OCI-LY7 (cell line): Measurements from ENCODE around the gene UBE2K. TPM values are rescaled to one million over a fixed set of nuclear protein-coding genes. Genes with fewer than 3 reads are reported as not detected.

Experiments used
- BruUV-seq: library from RNA; stranded (reverse); fragments of 400-500 nt; replicated peaks from 2 replicates; lab custom pipeline; 2021; lab: Mats Ljungman, UMichigan
- CTCF ChIA-PET: fragments of 300-600 bp; sonication (Branson Sonifier 250); formaldehyde crosslinking; loops from one replicate; lab custom pipeline; 2022; ENCODE audit warnings: antibody characterized with exemption; ENCODE audit not compliant: unreplicated experiment; lab: Charles Lee
- POLR2A ChIA-PET: fragments of 300-600 bp; sonication (Branson Sonifier 250); formaldehyde crosslinking; loops from one replicate; lab custom pipeline; 2022; ENCODE audit warnings: antibody characterized with exemption; lab: Charles Lee
- DNase-seq: peaks from one replicate; pipeline ENCODE4 v3.0.0-alpha.2; 2015; ENCODE audit warnings: low spot score
- H2AFZ ChIP-seq: fragments of 200-600 bp; sonication (generic), shearing (Covaris generic); 2 replicates; pipeline ENCODE4 v1.6.1; 2014; ENCODE audit warnings: mild to moderate bottlenecking, antibody characterized with exemption, low read length, moderate library complexity
- H3K27ac ChIP-seq: fragments of 200-600 bp; sonication (generic); 2 replicates; pipeline ENCODE4 v1.5.1; 2014; ENCODE audit warnings: mixed run types, low read depth, mild to moderate bottlenecking, moderate library complexity, low read length, inconsistent platforms; ENCODE audit not compliant: poor library complexity, severe bottlenecking
- H3K36me3 ChIP-seq: fragments of 200-600 bp; sonication (generic); 2 replicates; pipeline ENCODE4 v1.6.1; 2014; ENCODE audit warnings: mild to moderate bottlenecking, antibody characterized with exemption, low read length, moderate library complexity, mixed read lengths; ENCODE audit not compliant: insufficient read depth
- H3K4me1 ChIP-seq: fragments of 200-600 bp; sonication (generic); 2 replicates; pipeline ENCODE4 v1.5.1; 2014; ENCODE audit warnings: mild to moderate bottlenecking, low read length; ENCODE audit not compliant: insufficient read depth, poor library complexity, severe bottlenecking
- H3K4me2 ChIP-seq: fragments of 200-600 bp; sonication (generic); 2 replicates; pipeline ENCODE4 v1.6.1; 2014; ENCODE audit warnings: mild to moderate bottlenecking, low read length
- H3K4me3 ChIP-seq: fragments of 200-600 bp; sonication (generic); 2 replicates; pipeline ENCODE4 v1.5.1; 2014; ENCODE audit warnings: mild to moderate bottlenecking, low read depth, low read length; ENCODE audit not compliant: poor library complexity, severe bottlenecking
- H3K79me2 ChIP-seq: fragments of 200-600 bp; sonication (generic); 2 replicates; pipeline ENCODE4 v1.6.1; 2016; ENCODE audit warnings: low read depth, mild to moderate bottlenecking, low read length, moderate library complexity, mixed read lengths; ENCODE audit not compliant: insufficient read depth
- H3K9me2 ChIP-seq: fragments of 200-600 bp; sonication (generic); 2 replicates; pipeline ENCODE4 v1.6.1; 2016; ENCODE audit warnings: mild to moderate bottlenecking, low read length, mixed read lengths; ENCODE audit not compliant: insufficient read depth
- H3K9me3 ChIP-seq: fragments of 200-600 bp; sonication (generic); 2 replicates; pipeline ENCODE4 v1.6.1; 2014; ENCODE audit warnings: mild to moderate bottlenecking, mixed run types, low read length, mixed read lengths
- H4K20me1 ChIP-seq: fragments of 200-600 bp; sonication (generic); 2 replicates; pipeline ENCODE4 v1.6.1; 2014; ENCODE audit warnings: mild to moderate bottlenecking, antibody characterized with exemption, low read length, moderate library complexity, mixed read lengths; ENCODE audit not compliant: insufficient read depth
- CTCF ChIP-seq: fragments of 200-600 bp; sonication (generic); conservative IDR thresholded peaks from 2 replicates; pipeline ENCODE4 v1.5.1; 2014; ENCODE audit warnings: mild to moderate bottlenecking, antibody characterized with exemption, low read length, moderate library complexity, mixed read lengths
- EZH2phosphoT487 ChIP-seq: fragments of 200-600 bp; sonication (generic); IDR thresholded peaks from 2 replicates; pipeline ENCODE4 v1.6.1; 2018; ENCODE audit warnings: low read depth, borderline replicate concordance, mild to moderate bottlenecking, mixed run types, antibody characterized with exemption, low read length, moderate library complexity, mixed read lengths
- intact Hi-C: fragments of 100-400 bp; cut with micrococcal nuclease; formaldehyde crosslinking; loops from one replicate; pipeline ENCODE4 v1.10.0; 2022; ENCODE audit not compliant: unreplicated experiment
- total RNA-seq, 2 experiments: library from RNA; depleted of rRNA in 1 of 2; stranded (reverse); fragments of >200 nt in 1 of 2; shearing (Covaris generic) in 1 of 2; gene quantifications; 2 replicates each; pipeline ENCODE4 v1.2.3, GENCODE V29; 2014 to 2022

The UBE2K gene
- total RNA-seq, 2 experiments from 2014 or later, result 20.8 to 88.0 TPM

GRCh38 chr4:39682138-39682537 lies 15.8 kb upstream of the UBE2K start:
- H3K36me3 ChIP-seq, result no peaks in the 10 kb centered on the region
- peak; percentile 22 for DNase-seq
- no peak overlapping the region for H3K27ac ChIP-seq
- POLR2A ChIA-PET, result no interaction called here
- peaks cover 17% of the 10 kb centered on the region for H3K4me1 ChIP-seq
- no peaks in the 10 kb centered on the region for H3K9me3 ChIP-seq
- no peaks in the 10 kb centered on the region for H4K20me1 ChIP-seq
- H3K4me3 ChIP-seq, result no peak overlapping the region
- no TSS peak for BruUV-seq
- CTCF ChIA-PET, result no interaction called here
- H2AFZ ChIP-seq, result peak overlapping the region; percentile 58; the same call in 1 of the 2 replicates
- no peak for TF ChIP-seq EZH2phosphoT487
- TF ChIP-seq CTCF, result no peak
- H3K79me2 ChIP-seq, result no peaks in the 10 kb centered on the region
- H3K4me2 ChIP-seq, result peak overlapping the region; percentile 58
- H3K9me2 ChIP-seq, result no peaks in the 10 kb centered on the region
- intact Hi-C loops, result no loop called here

- no peak overlapping the region for H2AFZ ChIP-seq
- DNase-seq, result no peak
- H3K9me3 ChIP-seq, result no peaks in the 10 kb centered on the region
- BruUV-seq, result no TSS peak
- no peaks in the 10 kb centered on the region for H4K20me1 ChIP-seq
- TF ChIP-seq EZH2phosphoT487 (no peak), CTCF (no peak)
- no peaks in the 10 kb centered on the region for H3K36me3 ChIP-seq
- no peaks in the 10 kb centered on the region for H3K79me2 ChIP-seq
- H3K9me2 ChIP-seq, result no peaks in the 10 kb centered on the region
- peaks cover 18% of the 10 kb centered on the region for H3K4me1 ChIP-seq
- ChIA-PET POLR2A (no interaction called here), CTCF (no interaction called here)
- no peak overlapping the region for H3K27ac ChIP-seq
- no peak overlapping the region for H3K4me2 ChIP-seq
- intact Hi-C loops, result no loop called here
- no peak overlapping the region for H3K4me3 ChIP-seq
Observed at GRCh38 chr4:39685990-39686389, 11.9 kb upstream of the UBE2K start.

GRCh38 chr4:39687014-39687413 lies 10.9 kb upstream of the UBE2K start:
- intact Hi-C loops, result no loop called here
- Histone ChIP-seq H3K27ac (no peak overlapping the region), H3K9me2 (no peaks in the 10 kb centered on the region), H4K20me1 (no peaks in the 10 kb centered on the region), H3K9me3 (no peaks in the 10 kb centered on the region), H3K79me2 (no peaks in the 10 kb centered on the region), H3K4me1 (peaks cover 12% of the 10 kb centered on the region), H3K36me3 (no peaks in the 10 kb centered on the region), H3K4me3 (no peak overlapping the region), H3K4me2 (no peak overlapping the region; the same call in 1 of the 2 replicates), H2AFZ (no peak overlapping the region; the same call in 1 of the 2 replicates)
- DNase-seq, result no peak
- no TSS peak for BruUV-seq
- CTCF ChIA-PET, result no interaction called here
- TF ChIP-seq CTCF, result no peak
- no peak for TF ChIP-seq EZH2phosphoT487
- POLR2A ChIA-PET, result interaction anchor here (0.6 to 1.0 kb wide), 3 partner anchors 11 to 108 kb away, joined by 3 to 5 read pairs (median 3); no protein-coding TSS in a partner anchor
